Raji (cell line): ENCODE data around the gene TRIM41.

Experiments used
- POLR2A ChIP-seq: IDR thresholded peaks from 2 replicates; pipeline ENCODE4 v1.6.1; 2011; ENCODE audit warnings: low read depth, low read length, control low read depth; ENCODE audit not compliant: insufficient read depth

The TRIM41 gene

GRCh38 chr5:181203777-181204112 lies 19.3 kb upstream of the TRIM41 start:
- no peak for TF ChIP-seq POLR2A

- no peak for TF ChIP-seq POLR2A
Observed at GRCh38 chr5:181204113-181204825, 18.8 kb upstream of the TRIM41 start.

- TF ChIP-seq POLR2A = no peak
Observed at GRCh38 chr5:181204826-181205760, 18.0 kb upstream of the TRIM41 start, which contains the start of gene TRIM7. Gene TRIM7, minus strand, starts transcription at chr5:181205196. Its CDS starts 86 bp downstream, at chr5:181205110.

- no peak for TF ChIP-seq POLR2A
Observed at GRCh38 chr5:181205761-181206649, 17.1 kb upstream of the TRIM41 start.

- peak; percentile 42 for TF ChIP-seq POLR2A
Observed at GRCh38 chr5:181207214-181207959, 15.7 kb upstream of the TRIM41 start.

GRCh38 chr5:181207960-181208253 lies 15.2 kb upstream of the TRIM41 start:
- no peak for TF ChIP-seq POLR2A

- no peak for TF ChIP-seq POLR2A
Observed at GRCh38 chr5:181211208-181211607, 11.9 kb upstream of the TRIM41 start.

- no peak for TF ChIP-seq POLR2A
Observed at GRCh38 chr5:181212080-181212479, 11.0 kb upstream of the TRIM41 start.

- TF ChIP-seq POLR2A = no peak
Observed at GRCh38 chr5:181212934-181213333, 10.1 kb upstream of the TRIM41 start.

- TF ChIP-seq POLR2A = no peak
Observed at GRCh38 chr5:181215997-181216989, 6.8 kb upstream of the TRIM41 start.

GRCh38 chr5:181217111-181217802 lies 5.8 kb upstream of the TRIM41 start:
- TF ChIP-seq POLR2A = no peak

GRCh38 chr5:181217803-181218062 lies 5.3 kb upstream of the TRIM41 start:
- TF ChIP-seq POLR2A = no peak

GRCh38 chr5:181218795-181219124 lies 4.3 kb upstream of the TRIM41 start:
- no peak for TF ChIP-seq POLR2A
